HL-60 (cell line): Measurements from ENCODE around the gene IPO11.

ENCODE experiments used
- POLR2AphosphoS5 ChIP-seq: IDR thresholded peaks from 2 replicates; pipeline ENCODE4 v1.6.1; 2012; ENCODE audit warnings: low read depth
- TF ChIP-seq, protein P1 (sequence below): IDR thresholded peaks from one replicate; pipeline ENCODE4 v1.5.1; 2011; ENCODE audit warnings: low read length, control low read depth, inconsistent platforms; ENCODE audit not compliant: insufficient read depth
- TF ChIP-seq, protein P2 (sequence below): IDR thresholded peaks from 2 replicates; pipeline ENCODE4 v1.6.1; 2012; ENCODE audit warnings: low read depth; ENCODE audit not compliant: insufficient replicate concordance

DNA sequence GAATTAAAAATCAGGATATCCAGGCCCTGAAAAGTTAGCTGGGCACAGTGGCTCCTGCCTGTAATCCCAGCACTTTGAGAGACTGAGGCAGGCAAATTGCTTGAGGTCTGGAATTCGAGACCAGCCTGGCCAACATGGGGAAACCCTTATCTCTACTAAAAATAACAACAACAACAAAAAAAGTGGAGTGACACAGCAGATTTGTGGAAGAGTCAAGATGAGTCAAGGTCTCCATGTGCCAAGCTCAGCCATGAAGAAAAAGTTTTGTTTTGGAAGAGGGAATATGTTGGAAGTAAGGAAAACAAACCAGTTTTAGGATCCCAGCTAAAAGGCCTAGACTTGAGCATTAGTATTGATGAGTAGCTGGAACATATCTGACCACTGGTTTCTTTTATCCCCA lies 180.8 kb downstream of the IPO11 start:
- TF ChIP-seq, protein P1, sequence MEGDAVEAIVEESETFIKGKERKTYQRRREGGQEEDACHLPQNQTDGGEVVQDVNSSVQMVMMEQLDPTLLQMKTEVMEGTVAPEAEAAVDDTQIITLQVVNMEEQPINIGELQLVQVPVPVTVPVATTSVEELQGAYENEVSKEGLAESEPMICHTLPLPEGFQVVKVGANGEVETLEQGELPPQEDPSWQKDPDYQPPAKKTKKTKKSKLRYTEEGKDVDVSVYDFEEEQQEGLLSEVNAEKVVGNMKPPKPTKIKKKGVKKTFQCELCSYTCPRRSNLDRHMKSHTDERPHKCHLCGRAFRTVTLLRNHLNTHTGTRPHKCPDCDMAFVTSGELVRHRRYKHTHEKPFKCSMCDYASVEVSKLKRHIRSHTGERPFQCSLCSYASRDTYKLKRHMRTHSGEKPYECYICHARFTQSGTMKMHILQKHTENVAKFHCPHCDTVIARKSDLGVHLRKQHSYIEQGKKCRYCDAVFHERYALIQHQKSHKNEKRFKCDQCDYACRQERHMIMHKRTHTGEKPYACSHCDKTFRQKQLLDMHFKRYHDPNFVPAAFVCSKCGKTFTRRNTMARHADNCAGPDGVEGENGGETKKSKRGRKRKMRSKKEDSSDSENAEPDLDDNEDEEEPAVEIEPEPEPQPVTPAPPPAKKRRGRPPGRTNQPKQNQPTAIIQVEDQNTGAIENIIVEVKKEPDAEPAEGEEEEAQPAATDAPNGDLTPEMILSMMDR: no peak
- no peak for TF ChIP-seq POLR2AphosphoS5
- TF ChIP-seq, protein P2, sequence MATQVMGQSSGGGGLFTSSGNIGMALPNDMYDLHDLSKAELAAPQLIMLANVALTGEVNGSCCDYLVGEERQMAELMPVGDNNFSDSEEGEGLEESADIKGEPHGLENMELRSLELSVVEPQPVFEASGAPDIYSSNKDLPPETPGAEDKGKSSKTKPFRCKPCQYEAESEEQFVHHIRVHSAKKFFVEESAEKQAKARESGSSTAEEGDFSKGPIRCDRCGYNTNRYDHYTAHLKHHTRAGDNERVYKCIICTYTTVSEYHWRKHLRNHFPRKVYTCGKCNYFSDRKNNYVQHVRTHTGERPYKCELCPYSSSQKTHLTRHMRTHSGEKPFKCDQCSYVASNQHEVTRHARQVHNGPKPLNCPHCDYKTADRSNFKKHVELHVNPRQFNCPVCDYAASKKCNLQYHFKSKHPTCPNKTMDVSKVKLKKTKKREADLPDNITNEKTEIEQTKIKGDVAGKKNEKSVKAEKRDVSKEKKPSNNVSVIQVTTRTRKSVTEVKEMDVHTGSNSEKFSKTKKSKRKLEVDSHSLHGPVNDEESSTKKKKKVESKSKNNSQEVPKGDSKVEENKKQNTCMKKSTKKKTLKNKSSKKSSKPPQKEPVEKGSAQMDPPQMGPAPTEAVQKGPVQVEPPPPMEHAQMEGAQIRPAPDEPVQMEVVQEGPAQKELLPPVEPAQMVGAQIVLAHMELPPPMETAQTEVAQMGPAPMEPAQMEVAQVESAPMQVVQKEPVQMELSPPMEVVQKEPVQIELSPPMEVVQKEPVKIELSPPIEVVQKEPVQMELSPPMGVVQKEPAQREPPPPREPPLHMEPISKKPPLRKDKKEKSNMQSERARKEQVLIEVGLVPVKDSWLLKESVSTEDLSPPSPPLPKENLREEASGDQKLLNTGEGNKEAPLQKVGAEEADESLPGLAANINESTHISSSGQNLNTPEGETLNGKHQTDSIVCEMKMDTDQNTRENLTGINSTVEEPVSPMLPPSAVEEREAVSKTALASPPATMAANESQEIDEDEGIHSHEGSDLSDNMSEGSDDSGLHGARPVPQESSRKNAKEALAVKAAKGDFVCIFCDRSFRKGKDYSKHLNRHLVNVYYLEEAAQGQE: no peak
